Loucy (cell line): ENCODE data around the gene TMTC3.

Experiments used
- CTCF ChIP-seq: fragments of 200-600 bp; sonication (generic); conservative IDR thresholded peaks from 2 replicates; pipeline ENCODE4 v1.5.1; 2014; ENCODE audit warnings: mild to moderate bottlenecking, antibody characterized with exemption, low read length
- EZH2phosphoT487 ChIP-seq: fragments of 200-600 bp; IDR thresholded peaks from 2 replicates; pipeline ENCODE4 v1.6.1; 2018; ENCODE audit warnings: antibody characterized with exemption, mild to moderate bottlenecking, moderate library complexity, borderline replicate concordance

GRCh38 chr12:88242939-88243338, 100.8 kb downstream of the TMTC3 start:
- TF ChIP-seq CTCF: no peak
- no peak for TF ChIP-seq EZH2phosphoT487
